HG02938 (cell line): Measurements from ENCODE around the gene PHRF1.

Source experiments
- ATAC-seq: cut with Tn5 transposase; IDR thresholded peaks from one replicate; pipeline ENCODE4 v1.9.1; 2021; ENCODE audit warnings: mild to moderate bottlenecking, moderate library complexity; ENCODE audit not compliant: unreplicated experiment

PHRF1 gene

GRCh38 chr11:557328-558132 is 18.7 kb upstream of the PHRF1 start:
- no peak for ATAC-seq

- ATAC-seq: no peak
These were observed 17.8 kb upstream of the PHRF1 start for GRCh38 chr11:558503-558902.

- ATAC-seq: no peak
These were observed 17.1 kb upstream of the PHRF1 start for GRCh38 chr11:559020-559620.

GRCh38 chr11:559712-560304 is 16.5 kb upstream of the PHRF1 start:
- ATAC-seq: no peak

GRCh38 chr11:560305-561147 is 15.7 kb upstream of the PHRF1 start, which contains the start of the genes LMNTD2 and RASSF7:
Gene LMNTD2 (minus strand): TSS chr11:560738. CDS start chr11:560716, 22 bp downstream.
Gene RASSF7 (plus strand): TSS chr11:560970. CDS start chr11:561769, 799 bp downstream.
- peak; percentile 62 for ATAC-seq

GRCh38 chr11:561148-562003 is 14.9 kb upstream of the PHRF1 start:
- peak; percentile 12 for ATAC-seq

- no peak for ATAC-seq
These were observed 14.1 kb upstream of the PHRF1 start for GRCh38 chr11:562046-562645.

- ATAC-seq: no peak
These were observed 13.0 kb upstream of the PHRF1 start for GRCh38 chr11:563066-563811.

- no peak for ATAC-seq
These were observed 12.3 kb upstream of the PHRF1 start for GRCh38 chr11:563812-564578.

- ATAC-seq: no peak
These were observed 10.3 kb upstream of the PHRF1 start for GRCh38 chr11:565921-566509.

- ATAC-seq: no peak
These were observed 9.2 kb upstream of the PHRF1 start for GRCh38 chr11:567011-567628.

- ATAC-seq: no peak
These were observed 8.5 kb upstream of the PHRF1 start for GRCh38 chr11:567629-568292.

- ATAC-seq: peak; percentile 88
These were observed 7.7 kb upstream of the PHRF1 start for GRCh38 chr11:568306-569157.

- no peak for ATAC-seq
These were observed 6.9 kb upstream of the PHRF1 start for GRCh38 chr11:569158-569885.

- ATAC-seq: no peak
These were observed 4.5 kb upstream of the PHRF1 start for GRCh38 chr11:571802-572185.
